Suprapubic skin (tissue), 4 donors: ENCODE results near the gene MALL. TPM values are rescaled to one million over a fixed set of nuclear protein-coding genes. Genes with fewer than 3 reads are reported as not detected.

Experiments used
- DNase-seq, 2 donors: peaks; one replicate each; pipeline ENCODE4 v3.0.0-alpha.2; 2019; ENCODE audit warnings: low spot score in 2 of 2
- H3K27ac ChIP-seq: fragments of 200-600 bp; sonication (generic); one replicate; pipeline ENCODE4 v1.5.1; 2019
- H3K27me3 ChIP-seq: fragments of 200-600 bp; sonication (generic); one replicate; pipeline ENCODE4 v1.5.1; 2019
- H3K36me3 ChIP-seq: fragments of 200-600 bp; sonication (generic); one replicate; pipeline ENCODE4 v1.5.1; 2019
- H3K4me1 ChIP-seq: fragments of 200-600 bp; sonication (generic); one replicate; pipeline ENCODE4 v1.5.1; 2019
- H3K4me3 ChIP-seq: fragments of 200-600 bp; sonication (generic); one replicate; pipeline ENCODE4 v1.5.1; 2019; ENCODE audit warnings: mild to moderate bottlenecking
- H3K9me3 ChIP-seq: fragments of 200-600 bp; sonication (generic); one replicate; pipeline ENCODE4 v1.5.1; 2019
- CTCF ChIP-seq, 2 donors: fragments of 200-600 bp in 1 of 2; fragments of 450-650 bp in 1 of 2; sonication (generic) in 1 of 2; IDR thresholded peaks; one replicate each; pipeline ENCODE4 v1.5.1; 2016 to 2019; ENCODE audit warnings: antibody characterized with exemption in 2 of 2, mild to moderate bottlenecking in 1 of 2, moderate library complexity in 1 of 2
- EP300 ChIP-seq: sonication (generic); formaldehyde crosslinking; IDR thresholded peaks from one replicate; pipeline ENCODE4 v1.6.1; 2017; ENCODE audit warnings: antibody characterized with exemption
- POLR2A ChIP-seq, 2 donors: fragments of 450-650 bp; IDR thresholded peaks; one replicate each; pipeline ENCODE4 v1.6.1; 2017; ENCODE audit warnings: antibody characterized with exemption in 2 of 2, mild to moderate bottlenecking in 2 of 2, moderate library complexity in 2 of 2
- POLR2AphosphoS5 ChIP-seq, 3 donors: sonication (generic); formaldehyde crosslinking; IDR thresholded peaks; one replicate each; pipeline ENCODE4 v1.6.1; 2017; ENCODE audit warnings: antibody characterized with exemption in 3 of 3
- WGBS: methylation state at CpG from one replicate; pipeline ENCODE4 v1.1.5; 2018; 5-methylcytosine and 5-hydroxymethylcytosine counted together
- total RNA-seq, 4 donors: library from RNA; depleted of rRNA; stranded (reverse); fragments of >200 nt; gene quantifications; one replicate each; pipeline ENCODE4 v1.1.0, GENCODE V29; 2016

Gene MALL
- total RNA-seq, 4 donors from 2014 or later: 20.8 to 49.2 (median 41.6) TPM

- 59% methylated on average over 6 of the region's 6 CpGs for WGBS
- TF ChIP-seq CTCF (IDR thresholded peaks at IDR 0.05) (no peak), EP300 (no peak), POLR2AphosphoS5 (IDR thresholded peaks at IDR 0.05) (no peak)
- no peaks in the 10 kb centered on the region for H3K27me3 ChIP-seq
- peaks cover 3% of the 10 kb centered on the region for H3K9me3 ChIP-seq
- no peak for DNase-seq
- H3K4me1 ChIP-seq: peaks cover 9% of the 10 kb centered on the region
- H3K4me3 ChIP-seq: no peak overlapping the region
- H3K36me3 ChIP-seq: no peaks in the 10 kb centered on the region
- no peak overlapping the region for H3K27ac ChIP-seq
These were observed 34.0 kb upstream of the MALL start for GRCh38 chr2:110149330-110150220.

- no peak overlapping the region for H3K27ac ChIP-seq
- no peaks in the 10 kb centered on the region for H3K27me3 ChIP-seq
- H3K36me3 ChIP-seq: no peaks in the 10 kb centered on the region
- TF ChIP-seq CTCF (IDR thresholded peaks at IDR 0.05) (no peak), POLR2AphosphoS5 (IDR thresholded peaks at IDR 0.05) (no peak), POLR2A (IDR thresholded peaks at IDR 0.05) (no peak), EP300 (no peak)
- H3K9me3 ChIP-seq: no peaks in the 10 kb centered on the region
- H3K4me3 ChIP-seq: no peak overlapping the region
- DNase-seq: no peak
- peaks cover 9% of the 10 kb centered on the region for H3K4me1 ChIP-seq
- WGBS: 92% methylated on average over 2 of the region's 2 CpGs
These were observed 31.3 kb upstream of the MALL start for GRCh38 chr2:110146945-110147332.

- no peak for TF ChIP-seq POLR2A (IDR thresholded peaks at IDR 0.05)
- no peak for TF ChIP-seq EP300
- no peak for TF ChIP-seq CTCF (IDR thresholded peaks at IDR 0.05)
- TF ChIP-seq POLR2AphosphoS5 (IDR thresholded peaks at IDR 0.05): no peak
- H3K4me1 ChIP-seq: peaks cover 9% of the 10 kb centered on the region
- no peaks in the 10 kb centered on the region for H3K36me3 ChIP-seq
- H3K27me3 ChIP-seq: no peaks in the 10 kb centered on the region
- no peak for DNase-seq
- H3K9me3 ChIP-seq: no peaks in the 10 kb centered on the region
- 75% methylated on average over 2 of the region's 2 CpGs for WGBS
- no peak overlapping the region for H3K4me3 ChIP-seq
- H3K27ac ChIP-seq: no peak overlapping the region
These were observed 30.7 kb upstream of the MALL start for GRCh38 chr2:110146183-110146944.

- no peak overlapping the region for H3K27ac ChIP-seq
- H3K4me3 ChIP-seq: no peak overlapping the region
- DNase-seq: no peak
- H3K36me3 ChIP-seq: no peaks in the 10 kb centered on the region
- H3K4me1 ChIP-seq: peaks cover under 1% of the 10 kb centered on the region
- TF ChIP-seq POLR2A (IDR thresholded peaks at IDR 0.05) (no peak), EP300 (no peak), CTCF (IDR thresholded peaks at IDR 0.05) (no peak), POLR2AphosphoS5 (IDR thresholded peaks at IDR 0.05) (no peak)
- H3K27me3 ChIP-seq: no peaks in the 10 kb centered on the region
- H3K9me3 ChIP-seq: no peaks in the 10 kb centered on the region
These were observed 28.4 kb upstream of the MALL start for GRCh38 chr2:110143982-110144381.

GRCh38 chr2:110140401-110140800, 24.8 kb upstream of the MALL start:
- 96% methylated on average over 1 of the region's 1 CpG for WGBS
- no peaks in the 10 kb centered on the region for H3K27me3 ChIP-seq
- TF ChIP-seq EP300: no peak
- TF ChIP-seq CTCF (IDR thresholded peaks at IDR 0.05): no peak
- no peak for TF ChIP-seq POLR2AphosphoS5 (IDR thresholded peaks at IDR 0.05)
- no peak for TF ChIP-seq POLR2A (IDR thresholded peaks at IDR 0.05)
- no peak for DNase-seq
- peaks cover 6% of the 10 kb centered on the region for H3K4me1 ChIP-seq
- no peak overlapping the region for H3K4me3 ChIP-seq
- no peaks in the 10 kb centered on the region for H3K36me3 ChIP-seq
- no peaks in the 10 kb centered on the region for H3K9me3 ChIP-seq
- no peak overlapping the region for H3K27ac ChIP-seq
